A549 (cell line): ENCODE results near the gene TBL1Y. TPM values are rescaled to one million over a fixed set of nuclear protein-coding genes. Genes with fewer than 3 reads are reported as not detected.

Experiments
- ATAC-seq, 2 experiments: fragments of 200-7000 bp in 1 of 2; fragments of >200 bp in 1 of 2; cut with Nextera tagmentation in 1 of 2; cut with Tn5 transposase in 1 of 2; 3 replicates each; pipeline versions ENCODE4 v1.8.0 to v1.9.1; 2018 to 2020; ENCODE audit warnings: mild to moderate bottlenecking in 1 of 2, moderate library complexity in 1 of 2
- CTCF ChIA-PET: fragments of 300-600 bp; sonication (Branson Sonifier 250); formaldehyde crosslinking; extraction: SDS; loops from one replicate; lab custom pipeline; 2021; ENCODE audit warnings: antibody characterized with exemption, inconsistent platforms; lab: Yijun Ruan, JAX
- POLR2A ChIA-PET: fragments of 350-600 bp; formaldehyde crosslinking; extraction: SDS; loops from one replicate; lab custom pipeline; 2021; ENCODE audit warnings: antibody characterized with exemption, inconsistent platforms; lab: Yijun Ruan, JAX
- DNase-seq, 2 experiments: peaks; one replicate each; pipeline versions ENCODE4 v3.0.0 to v3.0.0-alpha.2; 2011 to 2016; ENCODE audit warnings: low read depth in 1 of 2, low spot score in 1 of 2
- FAIRE-seq: peaks from 2 replicates; lab custom pipeline; 2011; peaks lifted over from hg19 to GRCh38; lab: Jason Lieb, UNC
- H3K27ac ChIP-seq, 2 experiments: fragments of >200 bp; sonication (Bioruptor Twin); formaldehyde crosslinking; 3 replicates each; pipeline ENCODE4 v1.5.1; 2016 to 2017
- H3K4me1 ChIP-seq: fragments of >200 bp; sonication (Bioruptor Twin); formaldehyde crosslinking; 3 replicates; pipeline ENCODE4 v1.6.1; 2016
- H3K4me2 ChIP-seq: fragments of >200 bp; sonication (Bioruptor Twin); formaldehyde crosslinking; 3 replicates; pipeline ENCODE4 v1.6.1; 2016
- H3K4me3 ChIP-seq: fragments of >200 bp; sonication (Bioruptor Twin); formaldehyde crosslinking; 3 replicates; pipeline ENCODE4 v1.5.1; 2016
- H3K9me3 ChIP-seq: fragments of >200 bp; sonication (Bioruptor Twin); formaldehyde crosslinking; 3 replicates; pipeline ENCODE4 v1.6.1; 2016
- CBX8 ChIP-seq: fragments of 200-600 bp; sonication (generic); IDR thresholded peaks from 2 replicates; pipeline ENCODE4 v1.6.1; 2016
- EHMT2 ChIP-seq: fragments of 200-600 bp; sonication (generic); IDR thresholded peaks from 2 replicates; pipeline ENCODE4 v1.6.1; 2016; ENCODE audit warnings: antibody characterized with exemption, low read depth, mild to moderate bottlenecking, moderate library complexity
- FOSL2 ChIP-seq, 2 experiments: fragments of 450-650 bp in 1 of 2; fragments of >200 bp in 1 of 2; sonication (Bioruptor Twin) in 1 of 2; formaldehyde crosslinking; IDR thresholded peaks; 2 replicates each; pipeline versions ENCODE4 v1.5.0 to v1.6.1; 2016 to 2020; ENCODE audit warnings: mild to moderate bottlenecking in 1 of 2, moderate library complexity in 1 of 2
- GATA3 ChIP-seq: IDR thresholded peaks from 2 replicates; pipeline ENCODE4 v1.6.1; 2012; ENCODE audit warnings: borderline replicate concordance
- HMGXB4 ChIP-seq: fragments of 250-450 bp; sonication (Bioruptor Pico); IDR thresholded peaks from 2 replicates; pipeline ENCODE4 v1.5.0; 2021; ENCODE audit warnings: mild to moderate bottlenecking, moderate library complexity, borderline replicate concordance
- HOXA7 ChIP-seq: fragments of 250-450 bp; sonication (Bioruptor Pico); IDR thresholded peaks from 2 replicates; pipeline ENCODE4 v1.5.0; 2020; ENCODE audit warnings: mild to moderate bottlenecking, moderate library complexity
- HOXB13 ChIP-seq: fragments of 250-450 bp; sonication (Bioruptor Pico); IDR thresholded peaks from 2 replicates; pipeline ENCODE4 v1.5.0; 2020; ENCODE audit warnings: low read depth, mild to moderate bottlenecking, moderate library complexity
- HOXB5 ChIP-seq: fragments of 250-450 bp; sonication (Bioruptor Pico); IDR thresholded peaks from 2 replicates; pipeline ENCODE4 v1.5.0; 2020; ENCODE audit warnings: mild to moderate bottlenecking, moderate library complexity
- KDM5A ChIP-seq: fragments of 200-600 bp; sonication (generic); IDR thresholded peaks from 2 replicates; pipeline ENCODE4 v1.6.1; 2016; ENCODE audit warnings: antibody characterized with exemption, mild to moderate bottlenecking
- NR3C1 ChIP-seq: fragments of >200 bp; sonication (Bioruptor Twin); formaldehyde crosslinking; IDR thresholded peaks from 3 replicates; pipeline ENCODE4 v1.6.1; 2017
- PHF8 ChIP-seq: fragments of 200-600 bp; sonication (generic); IDR thresholded peaks from 2 replicates; pipeline ENCODE4 v1.6.1; 2016; ENCODE audit warnings: low read depth, mild to moderate bottlenecking, antibody characterized with exemption, moderate library complexity, borderline replicate concordance
- RAD21 ChIP-seq, 2 experiments: fragments of >200 bp in 1 of 2; sonication (Bioruptor Twin) in 1 of 2; formaldehyde crosslinking in 1 of 2; IDR thresholded peaks in 1 of 2; conservative IDR thresholded peaks in 1 of 2; 2 replicates in 1 of 2; 3 replicates in 1 of 2; pipeline ENCODE4 v1.6.1; 2012 to 2018; ENCODE audit warnings: inconsistent platforms in 1 of 2
- RFX5 ChIP-seq: fragments of 450-650 bp; IDR thresholded peaks from 2 replicates; pipeline ENCODE4 v1.7.1; 2014; ENCODE audit warnings: antibody characterized with exemption, mild to moderate bottlenecking, moderate library complexity
- SREBF2 ChIP-seq: fragments of 450-650 bp; IDR thresholded peaks from 2 replicates; pipeline ENCODE4 v1.6.1; 2014; ENCODE audit warnings: mild to moderate bottlenecking, moderate library complexity
- TP53 ChIP-seq: fragments of 250-450 bp; sonication (Bioruptor Pico); IDR thresholded peaks from 2 replicates; pipeline ENCODE4 v1.5.0; 2021; ENCODE audit warnings: mild to moderate bottlenecking, moderate library complexity
- ZFP36 ChIP-seq: fragments of 450-650 bp; IDR thresholded peaks from 2 replicates; pipeline ENCODE4 v1.6.1; 2014; ENCODE audit warnings: borderline replicate concordance; ENCODE audit not compliant: partially characterized antibody
- WGBS: methylation state at CpG from one replicate; pipeline ENCODE4 v1.1.6; 2017; ENCODE audit errors: missing lambda C conversion rate; 5-methylcytosine and 5-hydroxymethylcytosine counted together
- polyA plus RNA-seq, 4 experiments: library from polyadenylated mRNA; depleted of rRNA in 3 of 4; stranded (reverse); fragments of >200 nt; fragmentation: RNase III in 1 of 4; extraction: RNeasy Plus Mini Kit Qiagen cat#74134 plus additional on column Dnase treatment in 1 of 4; gene quantifications; 2 replicates in 3 of 4; 3 replicates in 1 of 4; pipeline ENCODE4 v1.2.3, GENCODE V29; 2011 to 2017
- TF ChIP-seq, protein P1 (sequence below): fragments of >200 bp; sonication (Bioruptor Twin); formaldehyde crosslinking; IDR thresholded peaks from 3 replicates; pipeline ENCODE4 v1.5.1; 2016

The TBL1Y gene
- polyA plus RNA-seq, 2 of the 4 experiments (the other 2 are of a cell fraction) = not detected

DNA sequence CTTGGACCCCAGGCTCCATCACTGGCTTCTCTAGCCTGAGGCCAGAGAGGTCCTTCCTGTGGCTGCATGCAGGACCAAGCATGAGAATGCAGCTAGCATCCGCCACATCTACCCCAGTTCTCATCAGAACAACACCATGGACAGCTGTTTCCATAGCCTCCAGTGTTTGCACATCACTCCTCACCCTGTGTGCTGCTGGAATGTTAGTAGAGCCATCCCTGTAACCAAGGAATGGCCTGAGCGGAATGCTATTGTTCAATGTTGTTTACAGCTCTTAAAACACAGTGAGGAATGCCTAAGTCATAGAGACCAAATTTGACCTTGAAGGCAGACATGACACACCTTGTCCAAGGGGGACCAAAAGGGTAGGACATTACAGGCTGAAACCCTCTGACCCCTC is 183.9 kb downstream of the TBL1Y start:
- CTCF ChIA-PET = no interaction called here

GRCh38 chrY:7097021-7097420 is 186.5 kb downstream of the TBL1Y start:
- FAIRE-seq = no peak

More for the DNA sequence above, 183.9 kb downstream of the TBL1Y start:
- no CpG with 5 or more reads among the region's 2 CpGs for WGBS
- no peak overlapping the region for H3K27ac ChIP-seq
- ATAC-seq (no peak), FAIRE-seq (no peak), DNase-seq (no peak)
- H3K9me3 ChIP-seq = no peaks in the 10 kb centered on the region
- TF ChIP-seq PHF8 = no peak
- no peak overlapping the region for H3K4me2 ChIP-seq
- no peak overlapping the region for H3K4me3 ChIP-seq
- H3K4me1 ChIP-seq = no peaks in the 10 kb centered on the region
- POLR2A ChIA-PET = no interaction called here

DNA sequence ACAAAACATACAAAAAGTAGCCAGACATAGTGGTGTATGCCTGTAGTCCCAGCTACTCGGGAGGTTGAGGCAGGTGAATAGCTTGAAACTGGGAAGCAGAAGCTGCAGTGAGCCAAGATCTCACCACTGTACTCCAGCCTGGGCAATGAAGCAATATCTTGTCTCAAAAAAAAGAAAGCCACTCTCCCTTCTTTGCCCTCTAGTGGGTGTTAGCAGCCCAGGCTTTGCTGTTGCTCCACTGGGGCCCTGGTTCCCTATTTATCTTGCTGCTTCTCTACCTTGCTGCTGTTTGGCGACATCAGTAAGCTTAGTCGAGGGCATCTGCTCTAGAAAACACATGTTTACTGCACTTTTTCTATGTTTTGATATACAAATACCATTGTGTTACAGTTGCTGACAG is 189.2 kb downstream of the TBL1Y start:
- Histone ChIP-seq H3K4me1 (no peaks in the 10 kb centered on the region), H3K4me3 (no peak overlapping the region), H3K4me2 (no peak overlapping the region)
- 0% methylated on average over 3 of the region's 3 CpGs for WGBS
- POLR2A ChIA-PET = no interaction called here
- TF ChIP-seq EHMT2 (no peak), KDM5A (no peak), NR3C1 (no peak), HMGXB4 (CRISPR knock-in tag) (no peak), FOSL2 (IDR thresholded peaks at IDR 0.05) (no peak), FOSL2 (CRISPR knock-in tag; IDR thresholded peaks at IDR 0.05) (no peak), HOXA7 (CRISPR knock-in tag) (no peak), RAD21 (conservative IDR thresholded peaks at IDR 0.05 in 1 of 2, IDR thresholded peaks at IDR 0.05 in 1 of 2) (no peak), HOXB5 (no peak), PHF8 (no peak)
- TF ChIP-seq, all 56 proteins: peak for 0
- Histone ChIP-seq H3K27ac (no peak overlapping the region), H3K9me3 (no peaks in the 10 kb centered on the region)
- FAIRE-seq (no peak), DNase-seq (no peak), ATAC-seq (no peak)
- CTCF ChIA-PET = no interaction called here

More at GRCh38 chrY:7097021-7097420, 186.5 kb downstream of the TBL1Y start:
- CTCF ChIA-PET = no interaction called here
- TF ChIP-seq, protein P1, sequence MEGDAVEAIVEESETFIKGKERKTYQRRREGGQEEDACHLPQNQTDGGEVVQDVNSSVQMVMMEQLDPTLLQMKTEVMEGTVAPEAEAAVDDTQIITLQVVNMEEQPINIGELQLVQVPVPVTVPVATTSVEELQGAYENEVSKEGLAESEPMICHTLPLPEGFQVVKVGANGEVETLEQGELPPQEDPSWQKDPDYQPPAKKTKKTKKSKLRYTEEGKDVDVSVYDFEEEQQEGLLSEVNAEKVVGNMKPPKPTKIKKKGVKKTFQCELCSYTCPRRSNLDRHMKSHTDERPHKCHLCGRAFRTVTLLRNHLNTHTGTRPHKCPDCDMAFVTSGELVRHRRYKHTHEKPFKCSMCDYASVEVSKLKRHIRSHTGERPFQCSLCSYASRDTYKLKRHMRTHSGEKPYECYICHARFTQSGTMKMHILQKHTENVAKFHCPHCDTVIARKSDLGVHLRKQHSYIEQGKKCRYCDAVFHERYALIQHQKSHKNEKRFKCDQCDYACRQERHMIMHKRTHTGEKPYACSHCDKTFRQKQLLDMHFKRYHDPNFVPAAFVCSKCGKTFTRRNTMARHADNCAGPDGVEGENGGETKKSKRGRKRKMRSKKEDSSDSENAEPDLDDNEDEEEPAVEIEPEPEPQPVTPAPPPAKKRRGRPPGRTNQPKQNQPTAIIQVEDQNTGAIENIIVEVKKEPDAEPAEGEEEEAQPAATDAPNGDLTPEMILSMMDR = no peak
- TF ChIP-seq CBX8 (no peak), SREBF2 (no peak), HOXB5 (no peak), RAD21 (conservative IDR thresholded peaks at IDR 0.05 in 1 of 2, IDR thresholded peaks at IDR 0.05 in 1 of 2) (no peak), TP53 (CRISPR knock-in tag) (no peak), HOXB13 (no peak), HMGXB4 (CRISPR knock-in tag) (no peak), ZFP36 (no peak), RFX5 (no peak), GATA3 (no peak), FOSL2 (IDR thresholded peaks at IDR 0.05) (no peak), FOSL2 (CRISPR knock-in tag; IDR thresholded peaks at IDR 0.05) (no peak)
- Histone ChIP-seq H3K27ac (no peak overlapping the region), H3K4me1 (no peaks in the 10 kb centered on the region), H3K9me3 (no peaks in the 10 kb centered on the region), H3K4me3 (no peak overlapping the region), H3K4me2 (no peak overlapping the region)
- 0% methylated on average over 2 of the region's 3 CpGs for WGBS
- ATAC-seq (no peak), DNase-seq (no peak)
- POLR2A ChIA-PET = no interaction called here
